Inferior parietal cortex (tissue), 1 donor: ENCODE data around the gene PITPNC1.

Experiments
- DNase-seq: peaks from one replicate; pipeline ENCODE4 v3.0.0-alpha.2; 2016; ENCODE audit errors: extremely low spot score

Gene PITPNC1

DNA sequence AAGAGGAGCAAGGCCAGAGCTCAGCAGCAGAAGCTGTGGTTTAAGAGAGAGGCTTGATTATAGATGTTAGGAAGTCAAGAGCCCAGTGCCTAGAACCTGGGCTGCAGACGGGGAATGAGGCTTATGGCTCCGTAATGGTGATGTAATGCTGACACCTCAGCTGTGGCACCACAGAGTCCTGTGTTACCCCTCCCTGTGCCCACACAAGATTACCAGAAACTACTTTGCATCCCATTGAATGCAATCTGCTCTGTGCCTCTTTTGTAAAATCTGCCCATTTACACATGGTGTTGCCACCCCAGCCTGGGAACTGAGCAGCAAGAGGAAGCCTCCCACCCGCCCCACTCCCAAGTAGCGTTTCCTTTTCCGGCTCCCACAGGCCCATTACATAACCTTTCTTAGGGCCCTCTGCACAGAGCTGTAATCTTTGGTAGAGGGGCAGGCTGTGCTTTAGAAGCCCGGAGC lies 57.0 kb downstream of the PITPNC1 start:
- no peak for DNase-seq

DNA sequence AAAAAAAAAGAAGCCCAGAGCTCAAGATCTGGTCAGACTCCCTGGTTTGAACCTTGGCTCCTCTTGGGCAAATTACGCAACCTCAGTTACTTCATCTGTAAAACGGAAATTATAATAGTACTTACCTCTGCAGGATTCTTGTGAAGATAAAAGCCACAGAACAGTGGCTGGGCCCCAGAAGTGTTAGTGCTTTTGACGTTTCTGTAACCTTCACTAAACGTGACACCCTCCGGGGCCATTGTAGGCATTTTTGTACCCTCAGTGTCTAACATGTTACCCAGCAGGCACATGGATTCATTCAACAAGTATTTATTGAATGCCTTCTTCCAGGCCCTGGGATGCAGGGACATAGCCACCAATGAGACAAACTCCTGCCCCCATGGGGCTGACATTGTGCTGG lies 58.0 kb downstream of the PITPNC1 start:
- DNase-seq, result no peak

DNA sequence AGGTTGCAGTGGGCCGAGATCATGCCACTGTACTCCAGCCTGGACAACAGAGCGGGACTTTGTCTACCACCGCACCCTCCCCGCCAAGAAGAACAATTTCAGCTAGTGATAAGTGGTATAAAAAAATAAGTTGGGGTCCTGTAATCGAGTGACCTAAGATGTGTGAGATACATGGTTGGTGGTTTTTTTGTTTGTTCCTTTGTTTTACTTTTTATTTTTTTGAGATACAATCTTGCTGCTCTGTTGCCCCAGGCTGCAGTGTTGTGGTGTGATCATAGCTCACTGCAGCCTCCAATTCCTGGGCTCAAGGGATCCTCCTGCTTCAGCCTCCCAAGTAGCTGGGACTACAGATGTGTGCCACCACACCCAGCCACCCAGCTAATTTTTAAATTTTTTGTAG lies 58.7 kb downstream of the PITPNC1 start:
- DNase-seq, result no peak

GRCh38 chr17:67436233-67436632 lies 59.2 kb downstream of the PITPNC1 start:
- no peak for DNase-seq

- DNase-seq, result no peak
Measured at GRCh38 chr17:67438667-67439066, 61.6 kb downstream of the PITPNC1 start.

DNA sequence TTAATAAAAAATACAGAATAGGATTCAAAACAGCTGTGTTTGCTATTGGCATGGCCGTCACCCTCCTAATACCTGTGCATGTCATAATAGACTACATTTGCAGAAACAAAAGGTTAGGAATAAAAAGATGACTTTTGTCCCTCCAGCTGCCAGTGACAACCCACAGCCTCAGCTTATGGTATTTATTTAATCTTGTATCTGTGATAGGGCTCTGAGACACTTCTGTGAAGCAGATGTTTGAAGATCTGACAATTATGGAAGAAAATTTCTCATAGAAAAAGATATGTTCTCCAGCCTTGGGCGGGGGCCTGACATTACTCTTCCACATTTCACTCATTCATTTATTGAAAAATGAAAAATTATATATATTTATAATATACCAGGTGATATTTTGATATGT lies 62.2 kb downstream of the PITPNC1 start:
- no peak for DNase-seq

DNA sequence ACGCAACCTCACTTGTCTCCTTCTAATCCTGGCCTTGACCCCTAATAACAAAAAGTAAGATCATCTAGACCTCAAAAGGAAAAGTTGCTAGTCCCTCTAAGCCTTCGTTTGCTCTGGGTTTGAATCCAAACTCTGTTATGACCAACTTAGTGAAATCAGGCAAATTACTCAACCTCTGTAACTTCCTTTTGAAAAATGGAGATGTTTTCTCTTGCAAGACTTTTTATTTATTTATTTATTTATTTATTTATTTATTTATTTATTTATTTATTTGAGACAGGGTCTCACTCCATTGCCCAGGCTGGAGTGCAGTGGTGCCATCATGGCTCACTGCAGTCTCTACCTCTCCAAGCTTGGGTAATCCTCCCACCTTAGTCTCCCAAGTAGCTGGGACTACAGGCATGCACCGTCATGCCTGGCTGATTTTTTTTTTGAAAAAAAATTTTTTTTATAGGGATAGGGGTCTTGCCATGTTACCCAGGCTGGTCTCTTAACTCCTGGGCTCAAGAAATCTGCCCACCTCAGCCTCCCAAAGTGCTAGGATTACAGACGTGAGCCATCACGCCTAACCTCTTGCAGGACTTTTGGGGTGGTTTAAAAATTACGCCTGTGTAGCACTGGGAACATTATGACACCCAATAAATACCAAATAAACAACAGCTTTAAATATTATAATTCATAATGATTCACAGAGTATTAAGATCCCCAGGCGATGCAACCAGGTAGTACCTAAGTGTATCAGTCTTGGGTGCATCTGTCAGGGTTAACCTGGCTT lies 63.4 kb downstream of the PITPNC1 start:
- no peak for DNase-seq

DNA sequence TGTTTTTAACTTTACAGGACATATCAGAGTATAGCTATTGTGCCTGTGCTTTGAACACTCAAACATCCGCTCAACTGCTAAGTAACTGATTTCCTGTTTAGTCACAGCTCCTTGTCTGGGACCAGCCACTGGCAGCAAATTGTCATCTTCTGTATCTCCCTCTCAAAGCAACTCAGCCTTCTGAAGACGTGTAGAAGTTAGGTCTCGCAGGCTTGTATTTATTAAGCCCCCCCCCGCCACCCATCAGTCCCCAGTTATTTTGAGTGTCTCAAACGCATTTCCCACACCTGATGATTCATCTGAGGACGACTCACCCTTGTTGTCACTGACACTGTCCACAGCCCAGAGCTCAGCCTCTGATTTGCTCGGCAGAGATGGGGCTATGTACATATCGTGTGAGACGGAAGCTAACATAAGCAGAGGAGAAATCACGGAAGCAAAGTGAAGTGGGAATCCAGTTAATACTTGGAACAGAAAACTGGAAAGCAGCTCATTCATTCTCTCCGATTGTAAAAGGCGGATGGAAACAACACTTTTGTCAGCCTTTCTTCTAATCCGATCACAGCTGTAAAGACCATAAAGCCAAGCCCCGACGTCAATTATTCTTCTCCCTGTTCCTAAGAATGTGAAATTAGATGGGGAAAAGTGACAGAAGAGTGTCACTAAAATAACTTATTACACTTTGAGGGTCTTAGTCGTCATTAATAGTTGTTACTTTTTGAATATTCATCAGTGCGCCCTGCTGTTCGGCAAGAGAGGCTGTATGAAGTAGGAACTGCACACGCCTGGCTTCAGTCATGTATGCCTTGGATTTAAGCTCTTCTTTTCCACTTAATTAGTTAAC lies 64.2 kb downstream of the PITPNC1 start:
- no peak for DNase-seq

DNA sequence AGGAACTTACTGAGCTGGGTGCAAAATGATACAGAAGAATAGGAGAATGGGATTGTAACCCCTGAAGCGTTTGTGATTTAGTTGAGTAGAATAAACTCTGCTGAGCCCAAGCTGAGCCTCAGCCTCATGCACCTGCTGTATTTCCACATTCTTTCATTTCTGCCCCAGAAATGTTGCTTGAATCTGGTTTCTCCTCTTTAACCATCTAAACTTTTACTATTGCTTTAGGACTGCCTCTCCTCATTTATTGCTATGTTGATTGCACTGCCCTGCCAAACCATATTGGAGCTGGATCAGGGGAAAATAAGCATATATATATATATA lies 64.8 kb downstream of the PITPNC1 start:
- no peak for DNase-seq

- no peak for DNase-seq
Measured at GRCh38 chr17:67442787-67443624, 65.9 kb downstream of the PITPNC1 start.

DNA sequence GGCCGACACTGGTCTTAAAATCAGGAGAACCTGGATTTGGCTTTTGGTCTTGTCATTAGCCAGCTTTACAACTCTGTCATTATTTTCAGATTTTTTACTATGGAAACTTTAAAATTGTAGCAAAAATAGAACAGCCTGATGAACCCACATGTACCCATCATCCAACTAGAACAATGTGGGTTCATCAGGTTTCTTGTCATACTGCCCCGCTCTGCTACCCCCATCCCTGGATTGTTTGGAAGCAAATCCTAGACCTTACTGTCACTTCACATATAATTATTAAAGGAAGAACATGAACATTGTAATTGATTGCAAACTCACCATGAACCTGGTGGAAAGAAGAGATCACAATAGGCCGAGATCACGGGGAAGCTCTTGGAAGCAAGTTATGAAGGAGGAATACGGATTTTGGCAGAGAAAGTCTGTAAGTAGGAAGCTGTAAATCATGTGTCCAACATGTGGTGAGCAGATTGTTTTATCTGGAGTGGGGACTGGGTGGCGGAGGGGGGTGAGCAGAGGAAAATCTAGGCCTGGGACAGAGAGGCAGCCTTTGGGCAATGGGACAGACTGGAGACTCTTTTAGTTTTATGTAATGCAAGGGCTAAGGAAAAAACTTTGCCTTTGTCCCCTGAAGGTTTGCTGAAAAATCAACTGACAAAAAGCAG lies 67.0 kb downstream of the PITPNC1 start:
- DNase-seq, result no peak

DNA sequence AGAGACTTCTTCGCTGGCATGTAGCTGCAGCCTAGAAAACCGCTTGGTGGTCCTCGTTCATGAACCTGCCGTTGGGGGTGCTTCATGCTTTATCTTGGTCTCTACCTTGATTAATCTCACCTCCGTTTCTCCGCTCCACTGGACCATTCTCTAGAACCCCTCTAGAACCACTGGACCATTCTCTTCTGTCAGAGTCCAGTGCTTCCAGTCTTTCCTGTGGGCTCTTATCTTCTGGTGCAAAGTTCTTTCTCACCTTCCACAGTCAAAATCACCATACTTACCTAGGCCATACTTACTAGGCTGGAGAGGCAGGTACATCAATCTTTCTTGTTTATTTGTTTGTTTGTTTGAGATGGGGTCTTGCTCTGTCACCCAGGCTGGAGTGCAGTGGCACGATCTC lies 71.4 kb downstream of the PITPNC1 start:
- no peak for DNase-seq

GRCh38 chr17:67449065-67449464 lies 72.0 kb downstream of the PITPNC1 start:
- DNase-seq, result no peak

GRCh38 chr17:67449845-67450755 lies 73.0 kb downstream of the PITPNC1 start:
- DNase-seq, result no peak

DNA sequence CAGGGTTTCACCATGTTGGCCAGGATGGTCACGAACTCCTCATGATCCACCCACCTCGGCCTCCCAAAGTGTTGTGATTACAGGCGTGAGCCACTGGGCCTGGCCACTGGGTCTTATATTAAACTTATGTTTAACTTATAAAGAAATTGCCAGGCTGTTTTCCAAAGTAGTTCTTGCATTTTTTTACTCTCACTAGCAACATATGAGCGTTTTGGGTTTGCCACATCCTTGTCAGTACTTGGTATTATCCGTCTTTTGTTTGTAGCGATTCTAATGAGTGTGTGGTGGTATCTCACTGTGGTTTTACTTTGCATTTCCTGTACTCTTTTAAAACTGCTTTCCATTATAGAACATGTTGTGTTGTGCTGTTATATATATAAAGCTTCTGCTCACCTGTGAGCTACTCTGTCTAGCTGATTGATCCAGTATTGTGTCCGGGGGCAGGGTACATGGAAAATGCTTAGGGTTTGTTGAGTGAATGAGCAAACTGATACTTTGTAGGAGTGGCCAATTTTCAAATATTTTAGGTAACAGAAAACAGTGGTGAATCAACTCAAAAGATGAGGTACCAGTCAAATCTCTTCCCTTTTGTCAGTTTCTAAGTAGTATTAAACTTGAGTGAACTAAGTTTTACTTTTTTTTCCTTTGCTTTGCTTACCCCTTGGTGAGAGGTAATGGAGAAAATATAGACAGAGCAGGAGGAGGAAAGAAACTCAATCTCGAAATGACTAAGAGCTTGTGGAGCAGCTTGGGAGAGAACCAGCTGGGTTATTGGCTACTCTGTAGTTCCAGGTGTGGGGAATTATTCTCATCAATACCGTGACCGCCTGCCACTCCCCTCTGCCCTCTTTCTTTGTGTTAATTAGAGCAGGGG lies 75.8 kb downstream of the PITPNC1 start:
- DNase-seq, result no peak

- no peak for DNase-seq
Measured at GRCh38 chr17:67456103-67456502, 79.0 kb downstream of the PITPNC1 start.

- DNase-seq, result no peak
Measured at GRCh38 chr17:67456889-67457288, 79.8 kb downstream of the PITPNC1 start.

DNA sequence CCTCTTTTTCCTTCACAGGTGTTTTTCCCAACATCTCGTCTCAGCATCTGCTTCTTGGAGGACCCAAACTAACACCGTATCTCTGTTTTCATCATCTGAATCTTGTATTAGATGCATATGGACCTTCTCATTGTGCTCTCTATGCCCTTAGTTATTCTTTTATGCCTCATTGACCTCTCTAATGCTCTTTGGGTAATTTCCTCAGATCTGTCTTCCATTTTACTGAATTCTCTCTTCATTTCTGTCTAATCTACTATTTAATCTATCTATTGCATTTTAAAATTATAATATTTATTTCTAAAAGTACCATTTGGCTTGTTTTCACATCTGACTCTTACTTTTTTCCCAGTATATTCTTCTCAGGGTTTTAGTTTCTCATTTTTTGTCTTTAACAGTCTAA lies 81.1 kb downstream of the PITPNC1 start:
- DNase-seq, result no peak

DNA sequence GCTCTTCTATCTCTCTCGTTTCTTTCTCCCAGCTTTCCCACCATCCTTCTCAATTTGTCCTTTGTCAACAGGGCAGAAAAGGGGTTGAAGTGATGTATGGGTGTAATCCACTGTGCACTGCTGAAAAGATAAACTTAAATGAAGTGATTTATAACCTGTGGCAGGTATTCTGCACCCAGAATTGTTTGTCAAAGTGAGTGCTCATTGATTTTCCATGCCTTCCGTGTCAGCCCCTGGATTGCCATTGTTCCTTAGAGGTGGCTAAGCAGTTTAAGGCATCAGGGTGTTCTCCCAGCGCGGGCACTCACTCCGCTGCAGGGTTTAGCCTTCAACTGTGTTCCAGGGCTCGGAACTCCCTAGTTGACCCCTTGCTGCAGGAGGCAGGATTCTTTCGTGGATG lies 82.9 kb downstream of the PITPNC1 start:
- no peak for DNase-seq
